Gastroesophageal sphincter (tissue), 3 donors: Measurements from ENCODE around the gene FAIM.

ENCODE experiments used
- EP300 ChIP-seq: sonication (generic); formaldehyde crosslinking; IDR thresholded peaks from one replicate; pipeline ENCODE4 v1.6.1; 2017; ENCODE audit warnings: antibody characterized with exemption, mild to moderate bottlenecking
- POLR2A ChIP-seq, 2 donors: fragments of 450-650 bp; IDR thresholded peaks; one replicate each; pipeline ENCODE4 v1.6.1; 2017; ENCODE audit warnings: antibody characterized with exemption in 2 of 2, mild to moderate bottlenecking in 2 of 2, moderate library complexity in 1 of 2
- TF ChIP-seq, protein P1 (sequence below), 4 experiments: fragments of 200-600 bp in 2 of 4; fragments of 450-650 bp in 2 of 4; sonication (generic) in 1 of 4; IDR thresholded peaks; one replicate each; pipeline ENCODE4 v1.5.1; 2017 to 2019; ENCODE audit warnings: antibody characterized with exemption in 4 of 4, mild to moderate bottlenecking in 2 of 4, moderate library complexity in 2 of 4

DNA sequence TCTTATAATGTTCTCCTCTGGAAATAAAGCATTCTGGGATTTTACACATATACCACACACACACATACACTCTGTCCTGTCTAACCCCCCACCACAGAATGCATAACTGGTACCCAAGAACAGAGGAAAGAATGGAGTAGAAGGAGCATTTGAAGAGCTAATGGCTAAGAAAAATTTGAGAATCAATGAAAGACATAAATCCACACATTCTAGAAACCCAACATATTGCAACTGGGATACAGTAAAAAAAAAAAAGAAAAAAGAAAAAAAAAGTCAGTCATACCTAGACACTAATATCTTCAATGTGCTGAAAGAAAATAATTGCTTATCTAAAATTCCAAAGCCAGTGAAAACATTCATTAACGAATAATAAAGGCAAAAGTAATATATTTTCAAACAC, 35.4 kb upstream of the FAIM start:
- TF ChIP-seq, protein P1, sequence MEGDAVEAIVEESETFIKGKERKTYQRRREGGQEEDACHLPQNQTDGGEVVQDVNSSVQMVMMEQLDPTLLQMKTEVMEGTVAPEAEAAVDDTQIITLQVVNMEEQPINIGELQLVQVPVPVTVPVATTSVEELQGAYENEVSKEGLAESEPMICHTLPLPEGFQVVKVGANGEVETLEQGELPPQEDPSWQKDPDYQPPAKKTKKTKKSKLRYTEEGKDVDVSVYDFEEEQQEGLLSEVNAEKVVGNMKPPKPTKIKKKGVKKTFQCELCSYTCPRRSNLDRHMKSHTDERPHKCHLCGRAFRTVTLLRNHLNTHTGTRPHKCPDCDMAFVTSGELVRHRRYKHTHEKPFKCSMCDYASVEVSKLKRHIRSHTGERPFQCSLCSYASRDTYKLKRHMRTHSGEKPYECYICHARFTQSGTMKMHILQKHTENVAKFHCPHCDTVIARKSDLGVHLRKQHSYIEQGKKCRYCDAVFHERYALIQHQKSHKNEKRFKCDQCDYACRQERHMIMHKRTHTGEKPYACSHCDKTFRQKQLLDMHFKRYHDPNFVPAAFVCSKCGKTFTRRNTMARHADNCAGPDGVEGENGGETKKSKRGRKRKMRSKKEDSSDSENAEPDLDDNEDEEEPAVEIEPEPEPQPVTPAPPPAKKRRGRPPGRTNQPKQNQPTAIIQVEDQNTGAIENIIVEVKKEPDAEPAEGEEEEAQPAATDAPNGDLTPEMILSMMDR (IDR thresholded peaks at IDR 0.05) = no peak
- TF ChIP-seq POLR2A (IDR thresholded peaks at IDR 0.05) (no peak), EP300 (no peak)
